SH-SY5Y (cell line): ENCODE results near the gene PARVB.

Experiments used
- GATA2 ChIP-seq: IDR thresholded peaks from 2 replicates; pipeline ENCODE4 v1.6.1; 2011; ENCODE audit warnings: mild to moderate bottlenecking, low read depth, low read length
- GATA3 ChIP-seq: IDR thresholded peaks from 2 replicates; pipeline ENCODE4 v1.6.1; 2011; ENCODE audit warnings: low read depth, mild to moderate bottlenecking, low read length, moderate library complexity

The PARVB gene

DNA sequence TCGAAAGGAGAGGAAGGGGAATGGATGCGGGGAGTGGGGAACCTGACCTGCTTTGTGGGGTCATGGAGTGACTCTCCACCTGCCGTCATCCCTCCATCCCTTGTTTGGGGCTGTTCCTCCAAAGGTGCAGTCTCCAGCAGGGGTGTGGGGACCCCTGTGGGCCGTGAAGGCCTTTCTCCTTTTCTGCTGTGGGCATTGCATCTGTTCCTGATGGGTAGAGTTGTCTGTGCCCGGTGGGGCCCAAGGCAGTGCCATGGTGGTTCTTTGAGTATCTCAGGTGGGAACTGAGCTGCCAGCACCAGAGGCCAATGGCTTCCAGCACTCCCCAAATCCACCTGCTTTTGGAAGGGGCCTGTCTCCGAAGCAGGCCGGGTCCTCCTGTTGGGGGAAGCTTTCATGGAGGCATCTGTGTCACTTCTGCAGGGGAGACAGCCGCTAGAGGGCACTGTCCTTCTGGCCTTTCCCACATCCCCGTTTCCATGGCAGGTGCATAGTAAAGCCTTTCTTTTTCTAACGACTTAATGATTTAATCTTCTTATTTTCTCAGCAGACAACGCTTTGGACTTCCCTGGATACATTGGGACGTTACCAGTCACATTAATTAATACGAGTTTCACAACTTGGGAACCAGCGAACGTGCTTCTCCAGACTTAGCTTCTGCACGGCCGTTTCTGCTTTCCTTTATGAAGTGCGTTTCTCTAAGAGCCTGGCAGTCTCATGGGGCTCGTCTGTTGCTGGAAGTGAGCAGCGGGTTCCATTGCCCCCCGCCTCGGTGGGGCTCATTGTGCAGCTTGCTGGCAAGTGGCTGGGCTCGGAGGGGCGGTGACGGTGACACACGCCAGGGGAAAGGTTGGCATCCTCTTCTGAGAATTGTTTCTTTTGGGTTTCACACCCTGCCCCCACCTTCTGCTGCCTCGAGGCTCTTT lies 57.1 kb downstream of the PARVB start:
- TF ChIP-seq GATA2: no peak
- no peak for TF ChIP-seq GATA3

DNA sequence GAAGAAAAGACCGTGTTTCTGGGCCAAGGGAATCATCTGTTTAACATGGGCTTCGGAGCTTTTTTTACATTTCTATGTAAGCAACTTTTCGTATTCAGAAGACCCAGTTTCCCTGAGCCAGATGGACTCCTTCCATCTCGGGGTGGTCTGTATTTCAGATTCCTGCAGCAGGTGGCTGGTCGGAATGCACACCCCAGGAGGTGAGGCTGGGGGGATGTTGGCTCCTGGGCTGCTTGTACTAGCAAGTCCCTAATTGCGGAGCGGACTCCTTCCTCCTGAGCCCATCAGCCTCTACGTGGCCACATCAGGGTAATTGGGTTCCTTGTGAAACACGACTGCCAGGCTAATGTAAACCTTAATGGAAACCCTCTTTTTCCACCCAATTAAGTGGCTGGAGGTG lies 58.7 kb downstream of the PARVB start:
- TF ChIP-seq GATA3 (no peak), GATA2 (no peak)

DNA sequence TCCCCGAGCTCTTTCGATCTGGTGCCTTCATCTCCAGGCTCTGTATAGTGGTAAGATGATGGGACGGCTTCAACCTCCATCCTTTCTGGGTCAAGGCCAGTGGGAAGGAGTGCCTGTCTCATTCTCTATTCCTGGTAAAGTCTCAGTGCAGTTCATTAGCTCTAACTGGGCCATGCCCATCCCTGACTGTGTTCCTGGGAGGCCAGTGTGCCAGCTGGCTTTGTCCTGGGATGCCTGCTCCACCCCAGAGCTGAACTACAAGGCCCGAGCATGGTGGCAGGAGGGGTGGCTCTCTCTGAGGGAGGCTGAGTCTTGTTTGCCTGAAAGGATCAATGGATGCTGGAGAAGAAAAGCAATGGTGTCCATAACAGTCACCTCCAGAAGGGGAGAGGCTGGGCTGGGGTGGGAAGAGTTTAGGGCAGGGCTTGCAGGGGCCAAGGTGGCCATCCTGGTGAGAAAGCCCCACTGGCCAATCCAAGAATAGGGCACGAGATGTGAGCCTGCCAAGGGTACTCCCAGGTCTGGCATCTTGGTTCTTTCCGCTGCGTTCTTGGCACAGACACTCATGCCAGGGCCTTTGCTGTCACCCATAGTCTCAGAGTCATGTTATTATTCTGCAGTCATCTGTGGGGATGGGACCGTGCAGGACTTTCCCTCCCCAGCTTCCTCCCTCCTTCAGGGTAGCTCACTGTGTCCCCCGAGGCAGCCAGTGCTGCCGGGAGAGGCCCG lies 60.1 kb downstream of the PARVB start:
- TF ChIP-seq GATA3 (no peak), GATA2 (no peak)

DNA sequence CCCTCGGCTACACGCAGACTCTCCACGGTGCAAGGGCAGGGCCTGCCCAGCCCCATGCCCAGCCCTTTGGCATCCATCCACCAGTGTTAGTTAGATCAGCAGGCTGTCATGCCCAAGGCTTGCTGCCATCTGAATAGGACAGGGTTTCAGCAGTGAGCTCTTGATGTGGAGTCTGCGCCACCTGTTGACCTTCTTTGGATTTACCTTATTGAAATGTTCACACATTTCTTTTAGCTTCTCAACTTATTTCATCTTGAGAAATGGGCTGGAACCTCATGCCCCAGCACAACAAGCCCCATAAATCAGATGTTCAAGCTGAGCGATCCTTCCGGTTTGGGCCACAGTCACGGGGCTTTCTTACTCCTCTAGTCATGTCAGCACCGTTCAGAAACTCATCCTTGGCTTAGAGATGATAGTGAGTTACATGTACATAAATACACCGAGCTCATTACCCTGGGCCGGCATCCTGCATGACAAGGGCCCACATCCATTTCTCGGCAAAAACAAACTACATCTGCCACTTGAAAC lies 61.7 kb downstream of the PARVB start:
- TF ChIP-seq GATA2 (no peak), GATA3 (no peak)

DNA sequence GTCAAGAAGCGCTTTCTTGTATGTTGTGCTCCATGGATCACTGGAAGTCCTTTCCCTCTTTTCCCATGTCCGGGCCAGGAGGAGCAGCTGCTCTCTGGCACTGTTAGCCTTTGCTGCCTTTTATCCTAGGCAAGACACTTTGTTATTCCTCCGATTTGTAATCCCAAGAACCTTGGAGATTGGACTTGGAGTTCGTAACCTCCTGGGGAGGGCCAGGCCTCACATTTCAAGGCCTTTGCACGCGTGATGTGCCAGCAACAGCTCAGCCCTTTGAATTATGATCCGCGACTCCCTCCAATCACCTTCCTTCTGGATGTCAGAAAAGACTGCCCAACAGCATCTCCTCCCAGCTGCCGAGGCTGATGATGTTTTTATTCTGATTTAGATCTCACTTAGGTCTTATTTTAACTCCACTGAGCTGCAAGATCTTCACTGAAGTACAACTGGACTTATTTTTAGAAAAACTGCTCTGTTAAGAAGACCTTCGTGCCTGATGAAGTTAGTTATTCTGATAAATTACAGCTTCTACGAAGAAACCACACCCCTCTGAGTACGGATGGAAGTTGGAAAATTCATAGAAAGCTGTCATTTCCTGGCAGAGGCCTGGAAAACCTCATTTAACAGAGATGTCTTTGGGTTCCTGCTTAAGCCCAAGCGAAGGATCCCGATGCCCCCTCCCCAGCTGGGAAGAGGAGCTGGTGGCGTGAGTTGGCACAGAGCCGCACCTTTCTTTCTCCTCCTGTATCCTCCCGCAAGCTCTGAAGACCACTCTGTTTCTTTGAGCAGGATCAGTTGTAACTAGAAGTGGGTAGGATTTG lies 62.4 kb downstream of the PARVB start:
- no peak for TF ChIP-seq GATA3
- no peak for TF ChIP-seq GATA2

DNA sequence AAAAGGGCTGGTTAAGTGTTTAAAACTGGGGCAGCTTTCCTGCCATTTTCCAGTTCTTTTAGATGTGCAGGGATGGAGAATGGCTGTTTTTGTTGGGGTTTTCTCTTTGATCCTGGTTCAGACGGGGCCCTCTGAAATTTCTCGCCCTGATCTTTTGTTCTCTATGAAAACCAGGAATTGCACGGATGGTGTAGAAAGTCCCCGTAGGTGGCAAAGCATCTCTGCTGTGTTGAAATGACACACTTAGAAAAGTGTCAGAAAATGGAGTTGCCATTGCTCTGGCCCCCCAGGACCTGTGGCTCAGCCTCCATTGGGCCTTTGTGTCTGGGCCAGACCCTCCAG lies 63.0 kb downstream of the PARVB start:
- no peak for TF ChIP-seq GATA3
- TF ChIP-seq GATA2: no peak

DNA sequence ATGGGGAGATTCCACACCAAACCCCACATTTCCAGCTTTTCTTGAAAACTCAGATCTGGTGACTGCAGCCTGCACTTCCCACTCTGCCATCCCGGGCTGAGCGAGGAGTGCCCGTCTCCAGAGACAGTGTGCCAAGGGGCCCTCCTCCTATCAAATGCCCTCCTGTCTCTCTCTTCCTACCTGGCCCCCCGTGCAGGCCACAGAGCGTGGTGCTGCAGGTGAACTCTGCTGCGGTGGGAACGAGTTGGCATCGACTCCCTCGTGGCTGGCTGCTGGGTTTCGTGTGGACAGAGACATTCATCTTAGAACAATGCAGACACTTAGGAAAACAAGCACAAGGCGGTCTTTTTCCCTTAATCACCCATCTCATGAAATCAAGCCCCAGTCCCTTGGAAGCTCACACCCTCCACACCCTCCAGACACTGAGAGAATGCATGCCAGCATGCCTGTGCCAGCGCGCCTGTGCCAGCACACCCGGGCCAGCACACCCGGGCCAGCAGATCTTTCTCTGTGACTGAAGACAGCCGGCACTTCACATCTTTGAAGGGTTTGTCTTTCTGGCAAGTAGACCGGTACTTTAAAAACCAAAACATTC lies 65.0 kb downstream of the PARVB start:
- no peak for TF ChIP-seq GATA3
- TF ChIP-seq GATA2: no peak

DNA sequence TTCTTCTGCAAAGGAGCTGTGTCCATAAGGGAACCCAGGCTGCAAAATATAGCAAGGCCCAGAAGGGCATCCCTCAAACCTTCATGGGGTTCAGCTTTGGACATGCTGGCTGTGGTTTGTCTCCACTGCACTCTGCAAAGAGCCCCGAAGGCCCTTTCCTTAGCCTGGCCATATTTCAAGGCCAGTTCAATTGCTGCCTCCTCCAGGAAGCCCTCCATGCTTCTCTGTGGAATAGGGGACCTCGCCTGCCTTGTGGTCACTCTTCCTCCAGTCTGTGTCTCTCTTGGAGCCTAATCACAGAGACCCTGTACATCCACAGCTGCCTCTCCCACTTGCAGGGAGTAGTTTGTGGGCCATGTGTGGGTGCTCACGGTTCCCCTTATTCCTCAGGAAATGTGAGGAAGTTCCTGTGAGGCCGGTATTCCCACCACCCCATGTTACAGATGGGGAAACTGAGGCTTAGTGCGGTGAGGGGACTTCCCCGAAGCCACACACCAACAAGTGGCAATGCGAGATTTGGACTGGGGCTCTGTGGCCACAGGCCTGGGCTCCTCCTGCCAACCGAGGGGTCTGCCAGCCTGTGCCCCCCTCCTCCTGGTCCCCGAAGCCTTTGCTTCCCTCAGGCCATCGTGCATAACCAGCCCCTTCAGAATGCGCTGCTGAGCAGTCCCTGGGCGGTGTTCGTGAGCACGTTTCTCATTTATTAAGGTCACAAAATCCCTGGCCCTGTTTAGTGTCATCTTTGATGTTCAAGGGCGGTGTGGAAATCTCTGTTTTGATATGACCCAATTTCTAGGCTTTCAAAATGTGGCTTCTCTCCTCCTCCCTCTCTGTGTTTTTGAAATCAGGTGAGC lies 65.8 kb downstream of the PARVB start:
- no peak for TF ChIP-seq GATA2

DNA sequence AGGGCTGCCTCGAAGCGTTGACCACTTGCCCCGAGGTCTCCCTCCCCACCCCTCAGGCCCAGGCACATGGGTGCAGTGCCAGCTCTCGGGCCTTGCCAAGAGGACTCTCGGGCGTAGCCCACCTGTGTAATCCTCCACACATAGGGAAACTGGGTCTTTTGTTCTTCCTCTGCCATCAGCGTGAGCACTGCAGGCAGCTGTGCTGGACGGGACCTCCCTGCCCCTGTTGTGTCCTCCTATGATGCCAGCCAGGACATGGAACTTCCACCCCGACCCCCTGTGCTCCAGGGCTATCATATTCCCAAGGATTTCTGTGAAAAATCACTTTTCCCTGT lies 66.4 kb downstream of the PARVB start:
- TF ChIP-seq GATA3 (no peak), GATA2 (no peak)

DNA sequence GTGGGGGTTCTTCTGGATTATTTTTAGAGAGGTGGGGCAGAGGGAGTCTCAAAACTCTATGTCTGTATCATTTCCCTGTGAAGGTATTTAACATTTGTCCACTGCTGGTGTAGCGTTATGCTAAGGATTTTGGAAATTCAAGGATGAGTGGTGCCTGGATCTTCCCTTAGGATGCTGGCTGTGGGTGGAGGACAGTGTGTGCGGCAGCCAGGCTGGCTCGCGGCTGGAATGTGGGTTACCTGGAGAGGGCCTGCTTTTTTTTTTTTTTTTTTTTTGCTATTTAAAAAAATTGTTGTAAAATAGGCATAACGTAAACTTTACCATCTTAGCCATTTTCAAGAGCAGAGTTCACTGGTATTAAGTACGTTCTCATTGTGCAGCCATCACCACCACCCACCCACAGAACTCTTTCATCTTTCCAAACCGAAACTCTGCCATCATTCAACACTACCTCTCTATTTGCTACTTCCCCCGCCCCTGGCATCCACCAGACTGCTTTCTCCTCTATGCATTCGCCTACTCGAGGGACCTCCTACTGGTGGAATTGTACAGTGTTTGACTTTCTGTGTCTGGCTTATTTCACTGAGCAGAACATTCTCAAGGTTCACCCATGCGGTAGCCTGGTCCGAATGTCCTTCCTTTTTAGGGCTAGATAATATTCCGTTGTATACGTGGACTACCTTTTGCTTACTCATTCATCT lies 67.1 kb downstream of the PARVB start:
- TF ChIP-seq GATA3 (no peak), GATA2 (no peak)

DNA sequence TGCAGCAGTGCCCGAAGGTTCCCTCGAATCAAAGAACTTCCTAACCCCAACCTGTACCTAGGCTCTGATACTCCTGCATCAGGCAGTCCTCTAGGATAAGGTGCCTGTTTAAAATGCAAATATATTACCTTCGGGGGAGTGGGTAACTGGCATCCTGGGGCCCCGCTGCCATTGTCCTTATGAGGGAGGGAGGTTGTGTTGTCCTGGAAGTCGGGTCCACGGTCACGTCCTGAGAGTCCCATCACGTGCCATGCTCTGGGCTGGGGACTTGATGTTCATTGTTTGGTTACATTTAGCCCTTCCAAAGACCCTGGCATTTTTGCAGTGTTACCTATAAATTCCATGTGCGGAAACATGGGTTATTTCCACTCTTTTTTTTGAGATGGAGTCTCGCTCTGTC lies 67.6 kb downstream of the PARVB start:
- no peak for TF ChIP-seq GATA2
- no peak for TF ChIP-seq GATA3

DNA sequence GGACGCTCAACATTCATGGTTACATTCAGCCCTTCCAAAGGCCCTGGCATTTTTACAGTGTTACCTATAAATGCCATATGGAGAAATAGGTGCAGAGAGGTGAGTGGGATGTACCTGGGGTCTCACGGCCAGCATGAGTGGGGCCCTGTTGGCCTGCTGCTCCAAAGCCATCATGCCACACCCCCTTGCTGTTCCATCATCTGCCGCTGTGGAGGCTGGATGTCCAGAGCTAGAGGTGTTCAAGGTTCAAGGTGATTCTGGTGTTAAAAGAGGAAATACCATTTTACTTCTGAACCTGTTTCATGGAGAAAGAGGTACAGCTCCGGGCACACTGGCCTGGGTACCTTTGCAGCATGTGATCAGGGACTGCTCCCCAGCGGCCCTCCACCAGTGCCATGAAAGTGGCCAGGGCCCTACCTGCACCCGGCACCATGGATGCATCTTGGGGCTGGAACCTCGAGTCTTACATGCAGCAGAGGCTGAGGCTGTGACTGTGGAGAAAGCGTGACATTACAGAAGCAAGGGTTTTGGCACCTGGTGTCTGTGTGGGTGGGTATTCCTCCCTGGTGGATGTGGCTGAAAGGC lies 68.6 kb downstream of the PARVB start:
- TF ChIP-seq GATA3: no peak
- no peak for TF ChIP-seq GATA2

DNA sequence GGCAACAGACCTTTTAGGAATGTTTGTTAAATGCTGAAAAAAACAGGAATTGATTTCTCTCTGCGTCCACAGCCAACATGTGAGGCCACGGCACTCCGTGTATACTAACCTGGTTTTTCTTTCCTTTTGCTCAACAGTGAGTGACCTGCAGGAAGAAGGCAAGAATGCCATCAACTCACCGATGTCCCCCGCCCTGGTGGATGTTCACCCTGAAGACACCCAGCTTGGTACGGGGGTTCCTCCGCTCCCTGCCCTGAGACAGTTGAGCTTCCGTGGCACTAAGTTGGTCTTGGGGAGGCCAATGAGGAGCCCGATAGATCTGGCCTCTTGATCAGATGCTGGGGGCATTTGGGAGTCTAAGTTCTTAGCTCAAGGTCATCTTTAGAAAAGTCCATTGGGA lies 69.7 kb downstream of the PARVB start:
- no peak for TF ChIP-seq GATA3
- TF ChIP-seq GATA2: no peak
